Endometrial microvascular endothelial cells (primary cell): ENCODE data around the gene SHB. TPM values are rescaled to one million over a fixed set of nuclear protein-coding genes. Genes with fewer than 3 reads are reported as not detected.

Experiments
- in situ Hi-C: cut with HindIII; loops from 2 replicates; pipeline ENCODE4 v1.10.0; 2017; ENCODE audit warnings: low sequenced_read_pairs, low pct_unique_long_range_greater_than_20kb; ENCODE audit errors: inconsistent ontology term
- total RNA-seq: library from RNA; depleted of rRNA; stranded (reverse); fragments of >200 nt; gene quantifications from one replicate; pipeline ENCODE4 v1.2.3, GENCODE V29; 2015; ENCODE audit errors: inconsistent ontology term

The SHB gene
- total RNA-seq, 1 donor from 2014 or later: 20.5 TPM

GRCh38 chr9:37936965-37937364 is 132.1 kb downstream of the SHB start:
- in situ Hi-C loops: no loop called here

GRCh38 chr9:37936376-37936775 is 132.7 kb downstream of the SHB start:
- in situ Hi-C loops: no loop called here

GRCh38 chr9:37935096-37935495 is 133.9 kb downstream of the SHB start:
- in situ Hi-C loops: no loop called here

- in situ Hi-C loops: no loop called here
Observed at GRCh38 chr9:37931592-37931991, 137.4 kb downstream of the SHB start.

GRCh38 chr9:37929441-37929895 is 139.6 kb downstream of the SHB start:
- in situ Hi-C loops: no loop called here

GRCh38 chr9:37928552-37929430 is 140.2 kb downstream of the SHB start:
- in situ Hi-C loops: no loop called here

- in situ Hi-C loops: no loop called here
Observed at GRCh38 chr9:37927601-37928551, 141.2 kb downstream of the SHB start.

GRCh38 chr9:37927132-37927531 is 141.9 kb downstream of the SHB start:
- in situ Hi-C loops: no loop called here

- in situ Hi-C loops: no loop called here
Observed at GRCh38 chr9:37926737-37927118, 142.3 kb downstream of the SHB start.

GRCh38 chr9:37925786-37926736 is 143.0 kb downstream of the SHB start:
- in situ Hi-C loops: no loop called here

- in situ Hi-C loops: no loop called here
Observed at GRCh38 chr9:37925006-37925405, 144.0 kb downstream of the SHB start.

GRCh38 chr9:37924538-37924937 is 144.5 kb downstream of the SHB start:
- in situ Hi-C loops: no loop called here

- in situ Hi-C loops: no loop called here
Observed at GRCh38 chr9:37923796-37924427, 145.1 kb downstream of the SHB start.

GRCh38 chr9:37923118-37923795 is 145.8 kb downstream of the SHB start:
- in situ Hi-C loops: no loop called here

GRCh38 chr9:37922363-37923117 is 146.5 kb downstream of the SHB start:
- in situ Hi-C loops: no loop called here

GRCh38 chr9:37921546-37922300 is 147.3 kb downstream of the SHB start:
- in situ Hi-C loops: no loop called here
